Measurements from ENCODE around the gene HPSE2. TPM values are rescaled to one million over a fixed set of nuclear protein-coding genes. Genes with fewer than 3 reads are reported as not detected.
A peak's percentile ranks its signal among the peaks of the same experiment; 100 is the strongest.

Gene HPSE2
- polyA plus RNA-seq, 1 donor, result not detected

GRCh38 chr10:98427011-98427515, 808.6 kb downstream of the HPSE2 start:
- DNase-seq, result no peak

GRCh38 chr10:98425511-98426352, 809.9 kb downstream of the HPSE2 start:
- DNase-seq, result no peak

GRCh38 chr10:98424295-98425254, 811.1 kb downstream of the HPSE2 start:
- DNase-seq, result no peak

GRCh38 chr10:98423691-98424120, 811.9 kb downstream of the HPSE2 start:
- DNase-seq, result no peak

- no peak for DNase-seq
These were observed 813.5 kb downstream of the HPSE2 start for GRCh38 chr10:98422182-98422581.

GRCh38 chr10:98420786-98421185, 814.9 kb downstream of the HPSE2 start:
- no peak for DNase-seq

- DNase-seq, result no peak
These were observed 816.0 kb downstream of the HPSE2 start for GRCh38 chr10:98419469-98420261.

GRCh38 chr10:98418665-98419468, 816.8 kb downstream of the HPSE2 start:
- DNase-seq, result no peak

GRCh38 chr10:98417973-98418664, 817.5 kb downstream of the HPSE2 start:
- DNase-seq, result no peak

GRCh38 chr10:98417481-98417959, 818.1 kb downstream of the HPSE2 start:
- no peak for DNase-seq

- DNase-seq, result no peak
These were observed 818.9 kb downstream of the HPSE2 start for GRCh38 chr10:98416606-98417388.

- no peak for DNase-seq
These were observed 819.9 kb downstream of the HPSE2 start for GRCh38 chr10:98415731-98416119.

- peak; percentile 85 for DNase-seq
These were observed 820.5 kb downstream of the HPSE2 start, which contains the start of gene PYROXD2 for GRCh38 chr10:98414932-98415730. TSS of gene PYROXD2 (minus strand) at chr10:98415182. CDS start at chr10:98415135, 47 bp downstream.

GRCh38 chr10:98414578-98414931, 821.1 kb downstream of the HPSE2 start:
- no peak for DNase-seq

GRCh38 chr10:98411768-98412167, 823.9 kb downstream of the HPSE2 start:
- no peak for DNase-seq

GRCh38 chr10:98411166-98411565, 824.5 kb downstream of the HPSE2 start:
- DNase-seq, result no peak

- no peak for DNase-seq
These were observed 824.9 kb downstream of the HPSE2 start for GRCh38 chr10:98410759-98411158.

- DNase-seq, result no peak
These were observed 825.4 kb downstream of the HPSE2 start for GRCh38 chr10:98410135-98410743.

Measured in hindlimb muscle (tissue), 1 donor.